H9 (cell line): ENCODE data around the gene TNFAIP8L1. TPM values are rescaled to one million over a fixed set of nuclear protein-coding genes. Genes with fewer than 3 reads are reported as not detected.

Source experiments
- DNase-seq: peaks from one replicate; pipeline ENCODE4 v3.0.0-alpha.2; 2017
- H2AFZ ChIP-seq: one replicate; pipeline ENCODE4 v1.6.1; 2013; ENCODE audit warnings: mild to moderate bottlenecking, low read length, control low read depth, moderate library complexity
- H2AK5ac ChIP-seq: 2 replicates; pipeline ENCODE4 v1.6.1; 2013; ENCODE audit warnings: low read length, control low read depth, mixed read lengths; ENCODE audit not compliant: insufficient read length
- H2BK120ac ChIP-seq: one replicate; pipeline ENCODE4 v1.6.1; 2013; ENCODE audit warnings: low read depth, mild to moderate bottlenecking, low read length, control low read depth, inconsistent platforms; ENCODE audit not compliant: poor library complexity, severe bottlenecking
- H2BK12ac ChIP-seq: 2 replicates; pipeline ENCODE4 v1.6.1; 2013; ENCODE audit warnings: low read length, control low read depth, mixed read lengths, low read depth; ENCODE audit not compliant: insufficient read length
- H2BK15ac ChIP-seq: 2 replicates; pipeline ENCODE4 v1.6.1; 2013; ENCODE audit warnings: low read depth, low read length, control low read depth
- H2BK20ac ChIP-seq: one replicate; pipeline ENCODE4 v1.6.1; 2013; ENCODE audit warnings: low read depth, mild to moderate bottlenecking, low read length, control low read depth, inconsistent platforms; ENCODE audit not compliant: poor library complexity, severe bottlenecking
- H2BK5ac ChIP-seq: 2 replicates; pipeline ENCODE4 v1.6.1; 2013; ENCODE audit warnings: low read length, control low read depth, mixed read lengths; ENCODE audit not compliant: insufficient read length
- H3K14ac ChIP-seq: 2 replicates; pipeline ENCODE4 v1.6.1; 2013; ENCODE audit warnings: low read length, control low read depth; ENCODE audit not compliant: insufficient read depth
- H3K18ac ChIP-seq: 2 replicates; pipeline ENCODE4 v1.6.1; 2013; ENCODE audit warnings: low read depth, mild to moderate bottlenecking, mixed read lengths, low read length, control low read depth; ENCODE audit not compliant: insufficient read length
- H3K23ac ChIP-seq: 2 replicates; pipeline ENCODE4 v1.6.1; 2013; ENCODE audit warnings: low read length, control low read depth, mixed read lengths, low read depth; ENCODE audit not compliant: insufficient read length
- H3K23me2 ChIP-seq: 2 replicates; pipeline ENCODE4 v1.6.1; 2013; ENCODE audit warnings: low read depth, mild to moderate bottlenecking, mixed read lengths, low read length, control low read depth; ENCODE audit not compliant: insufficient read length, poor library complexity, severe bottlenecking
- H3K27ac ChIP-seq: 2 replicates; pipeline ENCODE4 v1.5.1; 2013; ENCODE audit warnings: low read length, control low read depth, mixed read lengths, low read depth; ENCODE audit not compliant: insufficient read length
- H3K27me3 ChIP-seq: 2 replicates; pipeline ENCODE4 v1.6.1; 2013; ENCODE audit warnings: low read length, control low read depth, inconsistent platforms; ENCODE audit not compliant: insufficient read depth
- H3K4ac ChIP-seq: 2 replicates; pipeline ENCODE4 v1.6.1; 2013; ENCODE audit warnings: low read depth, mild to moderate bottlenecking, control low read depth, inconsistent platforms, low read length, moderate library complexity
- H3K4me1 ChIP-seq: 2 replicates; pipeline ENCODE4 v1.6.1; 2013; ENCODE audit warnings: low read length, control low read depth, inconsistent platforms; ENCODE audit not compliant: insufficient read depth
- H3K4me2 ChIP-seq: 2 replicates; pipeline ENCODE4 v1.6.1; 2013; ENCODE audit warnings: low read length, control low read depth, mixed read lengths; ENCODE audit not compliant: insufficient read length, insufficient read depth
- H3K56ac ChIP-seq: 2 replicates; pipeline ENCODE4 v1.6.1; 2013; ENCODE audit warnings: low read depth, mild to moderate bottlenecking, mixed read lengths, low read length, control low read depth; ENCODE audit not compliant: insufficient read length
- H3K79me1 ChIP-seq: 2 replicates; pipeline ENCODE4 v1.6.1; 2013; ENCODE audit warnings: low read depth, mild to moderate bottlenecking, moderate library complexity, low read length, control low read depth, inconsistent platforms; ENCODE audit not compliant: insufficient read depth, poor library complexity, severe bottlenecking
- H3K79me2 ChIP-seq: 2 replicates; pipeline ENCODE4 v1.6.1; 2013; ENCODE audit warnings: low read length, control low read depth, inconsistent platforms; ENCODE audit not compliant: insufficient read depth
- H3K9ac ChIP-seq: 2 replicates; pipeline ENCODE4 v1.6.1; 2013; ENCODE audit warnings: low read length, control low read depth, mixed read lengths; ENCODE audit not compliant: insufficient read length; ENCODE audit errors: extremely low read depth
- H3K9me3 ChIP-seq: one replicate; pipeline ENCODE4 v1.6.1; 2013; ENCODE audit warnings: low read depth, low read length, inconsistent platforms; ENCODE audit not compliant: control insufficient read depth
- H3T11ph ChIP-seq: one replicate; pipeline ENCODE4 v1.6.1; 2013; ENCODE audit warnings: mild to moderate bottlenecking, low read length, control low read depth, inconsistent platforms
- H4K20me1 ChIP-seq: one replicate; pipeline ENCODE4 v1.6.1; 2013; ENCODE audit not compliant: control insufficient read depth, insufficient read length, insufficient read depth
- H4K5ac ChIP-seq: 2 replicates; pipeline ENCODE4 v1.6.1; 2013; ENCODE audit warnings: low read depth, mild to moderate bottlenecking, mixed read lengths, low read length, control low read depth; ENCODE audit not compliant: insufficient read length
- H4K8ac ChIP-seq: replicated peaks from 2 replicates; pipeline ENCODE4 v1.6.1; 2013; ENCODE audit warnings: low read length, control low read depth, mixed read lengths, low read depth; ENCODE audit not compliant: insufficient read length
- H4K91ac ChIP-seq: 2 replicates; pipeline ENCODE4 v1.6.1; 2013; ENCODE audit warnings: low read depth, mild to moderate bottlenecking, moderate library complexity, mixed read lengths, low read length, control low read depth; ENCODE audit not compliant: insufficient read length
- H3K27ac Mint-ChIP-seq, 3 experiments: 2 replicates in 2 of 3; 3 replicates in 1 of 3; pipeline ENCODE4 v1.8.0; 2020 to 2021; ENCODE audit warnings: mixed read lengths in 3 of 3, mild to moderate bottlenecking in 1 of 3, moderate library complexity in 1 of 3
- H3K27me3 Mint-ChIP-seq: 2 replicates; pipeline ENCODE4 v1.8.0; 2021; ENCODE audit warnings: low read depth, mild to moderate bottlenecking, moderate library complexity, mixed read lengths
- H3K36me3 Mint-ChIP-seq, 3 experiments: 2 replicates in 2 of 3; 3 replicates in 1 of 3; pipeline ENCODE4 v1.8.0; 2020 to 2021; ENCODE audit warnings: low read depth in 3 of 3, mixed read lengths in 3 of 3; ENCODE audit not compliant: insufficient read depth in 1 of 3
- H3K4me1 Mint-ChIP-seq, 2 experiments: 2 replicates each; pipeline ENCODE4 v1.8.0; 2020; ENCODE audit warnings: mixed read lengths in 2 of 2
- H3K4me3 Mint-ChIP-seq, 2 experiments: 2 replicates in 1 of 2; 3 replicates in 1 of 2; pipeline ENCODE4 v1.8.0; 2020 to 2021; ENCODE audit warnings: mild to moderate bottlenecking in 2 of 2, mixed read lengths in 2 of 2, moderate library complexity in 1 of 2
- H3K9me3 Mint-ChIP-seq, 2 experiments: 2 replicates in 1 of 2; 3 replicates in 1 of 2; pipeline ENCODE4 v1.8.0; 2020; ENCODE audit warnings: mild to moderate bottlenecking in 2 of 2, mixed read lengths in 2 of 2, moderate library complexity in 1 of 2
- WGBS: extraction: QIAGEN DNeasy Blood & Tissue Kit; methylation state at CpG from one replicate; pipeline ENCODE4 v1.1.7; 2013; ENCODE audit warnings: missing lambda C conversion rate, low lambda C conversion rate, mixed read lengths; ENCODE audit not compliant: insufficient read length; ENCODE audit errors: extremely low coverage; 5-methylcytosine and 5-hydroxymethylcytosine counted together
- total RNA-seq: library from RNA; stranded (reverse); gene quantifications from 2 replicates; pipeline ENCODE4 v1.2.1, GENCODE V29; 2021
- TF ChIP-seq, protein P1 (sequence below): fragments of 200-600 bp; sonication (generic); conservative IDR thresholded peaks from 3 replicates; pipeline ENCODE4 v1.8.0; 2021; ENCODE audit warnings: antibody characterized with exemption, mild to moderate bottlenecking

The TNFAIP8L1 gene
- total RNA-seq, 1 experiment from 2014 or later = 4.2 TPM

DNA sequence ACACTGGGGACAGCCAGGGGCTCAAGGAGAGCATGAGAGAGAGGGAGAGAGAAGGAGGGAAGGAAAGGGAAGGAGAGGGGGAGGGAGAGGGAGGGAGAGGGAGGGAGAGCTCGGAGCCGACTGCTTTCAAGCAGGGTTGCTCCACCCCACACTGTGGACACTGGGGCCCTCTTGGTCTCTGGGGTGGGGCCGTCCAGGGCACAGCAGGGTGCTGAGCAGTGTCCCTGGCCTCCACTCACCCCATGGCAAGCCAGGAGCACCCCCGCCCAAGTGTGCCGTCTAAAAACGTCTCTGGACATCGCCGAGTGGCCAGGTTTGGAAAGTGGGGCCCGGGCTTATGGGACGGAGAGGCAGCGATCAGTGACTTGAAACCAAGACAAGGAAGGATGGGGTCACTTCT lies 63.4 kb downstream of the TNFAIP8L1 start:
- TF ChIP-seq, protein P1, sequence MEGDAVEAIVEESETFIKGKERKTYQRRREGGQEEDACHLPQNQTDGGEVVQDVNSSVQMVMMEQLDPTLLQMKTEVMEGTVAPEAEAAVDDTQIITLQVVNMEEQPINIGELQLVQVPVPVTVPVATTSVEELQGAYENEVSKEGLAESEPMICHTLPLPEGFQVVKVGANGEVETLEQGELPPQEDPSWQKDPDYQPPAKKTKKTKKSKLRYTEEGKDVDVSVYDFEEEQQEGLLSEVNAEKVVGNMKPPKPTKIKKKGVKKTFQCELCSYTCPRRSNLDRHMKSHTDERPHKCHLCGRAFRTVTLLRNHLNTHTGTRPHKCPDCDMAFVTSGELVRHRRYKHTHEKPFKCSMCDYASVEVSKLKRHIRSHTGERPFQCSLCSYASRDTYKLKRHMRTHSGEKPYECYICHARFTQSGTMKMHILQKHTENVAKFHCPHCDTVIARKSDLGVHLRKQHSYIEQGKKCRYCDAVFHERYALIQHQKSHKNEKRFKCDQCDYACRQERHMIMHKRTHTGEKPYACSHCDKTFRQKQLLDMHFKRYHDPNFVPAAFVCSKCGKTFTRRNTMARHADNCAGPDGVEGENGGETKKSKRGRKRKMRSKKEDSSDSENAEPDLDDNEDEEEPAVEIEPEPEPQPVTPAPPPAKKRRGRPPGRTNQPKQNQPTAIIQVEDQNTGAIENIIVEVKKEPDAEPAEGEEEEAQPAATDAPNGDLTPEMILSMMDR = no peak
- no peaks in the 10 kb centered on the region for H3K79me2 ChIP-seq
- H3K27me3 Mint-ChIP-seq = no peaks in the 10 kb centered on the region
- H2BK120ac ChIP-seq = no peak overlapping the region
- no peak overlapping the region for H3T11ph ChIP-seq
- no peak overlapping the region for H2BK12ac ChIP-seq
- H3K4me1 ChIP-seq = no peaks in the 10 kb centered on the region
- H3K79me1 ChIP-seq = no peaks in the 10 kb centered on the region
- H3K4me1 Mint-ChIP-seq = no peaks in the 10 kb centered on the region
- H2AK5ac ChIP-seq = no peak overlapping the region
- H4K8ac ChIP-seq = no peak overlapping the region
- H2BK5ac ChIP-seq = no peak overlapping the region
- H3K27me3 ChIP-seq = no peaks in the 10 kb centered on the region
- H2AFZ ChIP-seq = no peak overlapping the region
- no peak overlapping the region for H3K27ac ChIP-seq
- H3K4me3 Mint-ChIP-seq = no peak overlapping the region
- peaks cover 21 to 57% (median 47%) of the 10 kb centered on the region in 3 experiments; a peak in 6 of 7 replicates for H3K36me3 Mint-ChIP-seq
- H3K14ac ChIP-seq = no peak overlapping the region
- H3K4me2 ChIP-seq = no peak overlapping the region
- no peak overlapping the region for H3K4ac ChIP-seq
- no peak overlapping the region for H3K9ac ChIP-seq
- H2BK15ac ChIP-seq = no peak overlapping the region
- no CpG with 5 or more reads among the region's 11 CpGs for WGBS
- no peak overlapping the region for H4K91ac ChIP-seq
- no peak overlapping the region for H3K18ac ChIP-seq
- H3K27ac Mint-ChIP-seq = no peak overlapping the region; a peak in 1 of 7 replicates
- no peak overlapping the region for H3K23ac ChIP-seq
- H3K9me3 Mint-ChIP-seq = no peaks in the 10 kb centered on the region
- no peak overlapping the region for H4K5ac ChIP-seq
- no peaks in the 10 kb centered on the region for H3K23me2 ChIP-seq
- DNase-seq = no peak
- H2BK20ac ChIP-seq = no peak overlapping the region
- no peak overlapping the region for H3K56ac ChIP-seq
- no peaks in the 10 kb centered on the region for H4K20me1 ChIP-seq
- H3K9me3 ChIP-seq = no peaks in the 10 kb centered on the region
